NCI-H2196 treated with DMSO at 0.1 percent for 48 hours (cell line): Measurements from ENCODE around the gene TM2D1.
"Not testable (repeated sequence)": the region's sequence is repeated elsewhere in the genome, so short reads cannot be mapped to it uniquely, and the experiment has no call there.

Source experiments
- DNase-seq: peaks from one replicate; lab custom pipeline; 2025; ENCODE audit not compliant: unreplicated experiment; lab: John Stamatoyannopoulos, UW

Gene TM2D1

DNA sequence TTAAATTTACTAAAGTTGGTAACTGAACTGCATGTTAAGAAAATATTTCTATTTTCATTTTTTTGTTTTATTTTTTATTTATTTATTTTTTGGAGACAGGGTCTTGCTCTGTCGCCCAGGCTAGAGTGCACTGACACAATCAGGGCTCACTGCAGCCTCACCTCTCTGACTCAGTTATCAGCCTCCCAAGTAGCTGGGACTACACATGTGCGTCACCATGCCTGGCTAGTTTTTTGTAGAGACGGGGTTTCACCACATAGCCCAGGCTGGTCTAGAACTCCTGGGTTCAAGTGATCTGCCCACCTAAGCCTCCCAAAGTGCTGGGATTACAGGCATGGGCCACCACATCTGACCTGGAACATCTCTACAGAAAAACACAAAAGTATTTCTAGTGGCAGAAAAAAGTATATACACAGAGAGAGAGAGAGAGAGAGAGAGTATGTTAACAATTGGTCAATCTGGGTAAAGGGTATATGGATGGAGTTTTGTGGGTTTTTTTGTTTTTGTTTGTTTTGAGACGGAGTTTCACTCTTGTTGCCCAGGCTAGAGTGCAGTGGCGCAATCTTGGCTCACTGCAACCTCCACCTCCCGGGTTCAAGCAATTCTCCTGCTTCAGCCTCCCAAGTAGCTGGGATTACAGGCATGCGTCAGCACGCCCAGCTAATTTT, 5.8 kb downstream of the TM2D1 start:
- DNase-seq, result not testable (repeated sequence)

DNA sequence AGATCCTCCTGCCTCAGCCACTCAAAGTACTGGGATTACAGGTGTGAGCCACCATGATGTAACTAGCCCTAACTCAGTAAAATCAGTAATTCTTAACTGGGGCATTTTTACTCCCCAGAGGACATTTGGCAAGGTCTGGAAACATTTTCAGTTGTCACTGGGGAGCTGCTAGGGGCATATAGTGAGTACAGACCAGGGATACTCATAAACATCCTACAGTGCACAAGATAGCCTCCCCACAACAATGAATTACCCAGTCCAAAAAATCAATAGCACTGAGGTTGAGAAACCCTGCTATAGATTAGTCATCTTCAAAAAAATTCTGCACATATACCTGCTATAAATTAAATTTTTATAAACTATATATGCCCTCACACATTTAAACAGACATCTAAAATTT, 13.0 kb downstream of the TM2D1 start:
- no peak for DNase-seq

DNA sequence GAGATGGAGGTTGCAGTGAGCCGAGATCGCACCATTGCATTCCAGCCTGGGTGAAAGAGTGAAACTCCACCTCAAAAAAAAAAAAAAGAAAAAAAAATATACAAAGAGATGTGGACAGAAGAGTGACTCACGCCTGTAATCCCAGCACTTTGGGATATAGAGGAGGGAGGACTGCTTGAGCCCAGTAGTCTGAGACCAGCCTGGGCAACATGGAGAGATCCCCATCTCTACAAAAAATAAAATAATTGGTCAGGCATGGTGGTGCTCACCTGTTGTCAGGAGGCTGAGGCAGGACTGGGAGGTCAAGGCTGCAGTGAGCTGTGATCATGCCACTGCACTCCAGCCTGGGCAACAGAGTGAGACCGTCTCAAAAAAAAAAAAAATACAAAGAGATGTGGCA, 13.7 kb downstream of the TM2D1 start:
- not testable (repeated sequence) for DNase-seq

DNA sequence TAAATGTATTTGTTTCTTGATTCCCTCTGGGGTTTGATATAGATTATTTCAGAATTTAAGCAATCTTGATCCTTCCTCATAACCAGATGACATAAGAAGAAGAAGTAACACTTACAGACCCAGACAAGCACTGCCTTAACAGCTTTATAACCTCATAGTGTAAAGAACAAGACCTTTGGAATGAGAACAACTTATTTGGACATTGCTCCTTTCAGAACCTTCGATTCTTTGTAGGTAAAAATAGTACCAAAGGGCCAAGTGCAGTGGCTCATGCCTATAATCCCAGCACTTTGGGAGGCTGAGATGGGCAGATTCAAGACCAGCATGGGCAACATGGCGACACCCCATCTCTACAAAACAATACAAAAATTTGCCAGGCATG, 15.0 kb downstream of the TM2D1 start:
- DNase-seq, result no peak

DNA sequence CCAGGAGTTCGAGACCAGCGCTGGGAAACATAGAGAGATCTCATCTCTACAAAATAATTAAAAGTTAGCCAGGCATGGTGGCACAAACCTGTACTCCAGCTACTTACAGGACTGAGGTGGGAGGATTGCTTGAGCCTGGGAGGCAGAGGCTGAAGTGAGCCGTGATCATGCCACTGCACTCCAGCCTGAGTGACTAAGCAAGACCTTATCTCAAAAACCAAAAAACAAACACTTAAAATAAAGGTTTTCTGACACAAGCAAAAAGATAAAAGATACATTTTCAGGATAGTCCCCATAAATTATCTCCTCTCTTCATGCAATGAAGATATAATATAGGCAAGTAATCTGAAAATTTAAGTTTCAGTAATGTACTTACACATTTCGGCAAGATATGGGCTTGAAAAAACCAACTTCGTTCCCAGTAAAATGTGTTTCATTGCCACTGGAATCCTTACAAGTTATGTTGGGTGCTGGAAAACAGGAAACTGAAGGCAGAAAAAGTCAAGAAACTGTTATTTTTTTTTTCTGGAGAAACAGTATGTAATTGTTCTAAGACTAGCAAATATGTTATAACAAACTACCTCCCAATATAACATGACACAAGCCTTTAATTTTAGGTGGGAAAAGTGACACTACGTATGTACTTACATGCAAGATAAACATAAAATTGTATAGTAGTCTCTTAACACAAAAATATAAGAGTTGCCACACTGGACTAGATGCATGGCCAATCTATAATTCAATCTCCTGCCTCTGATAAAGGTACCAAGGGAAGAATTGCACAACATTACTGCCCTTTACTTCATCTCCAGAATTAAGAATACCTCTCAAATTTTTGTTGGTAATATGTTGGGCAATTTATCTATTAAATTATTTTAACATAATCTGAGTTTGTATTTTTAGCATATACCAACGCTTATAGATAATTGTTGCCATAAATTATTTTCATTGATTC, 15.7 kb downstream of the TM2D1 start:
- DNase-seq, result no peak

DNA sequence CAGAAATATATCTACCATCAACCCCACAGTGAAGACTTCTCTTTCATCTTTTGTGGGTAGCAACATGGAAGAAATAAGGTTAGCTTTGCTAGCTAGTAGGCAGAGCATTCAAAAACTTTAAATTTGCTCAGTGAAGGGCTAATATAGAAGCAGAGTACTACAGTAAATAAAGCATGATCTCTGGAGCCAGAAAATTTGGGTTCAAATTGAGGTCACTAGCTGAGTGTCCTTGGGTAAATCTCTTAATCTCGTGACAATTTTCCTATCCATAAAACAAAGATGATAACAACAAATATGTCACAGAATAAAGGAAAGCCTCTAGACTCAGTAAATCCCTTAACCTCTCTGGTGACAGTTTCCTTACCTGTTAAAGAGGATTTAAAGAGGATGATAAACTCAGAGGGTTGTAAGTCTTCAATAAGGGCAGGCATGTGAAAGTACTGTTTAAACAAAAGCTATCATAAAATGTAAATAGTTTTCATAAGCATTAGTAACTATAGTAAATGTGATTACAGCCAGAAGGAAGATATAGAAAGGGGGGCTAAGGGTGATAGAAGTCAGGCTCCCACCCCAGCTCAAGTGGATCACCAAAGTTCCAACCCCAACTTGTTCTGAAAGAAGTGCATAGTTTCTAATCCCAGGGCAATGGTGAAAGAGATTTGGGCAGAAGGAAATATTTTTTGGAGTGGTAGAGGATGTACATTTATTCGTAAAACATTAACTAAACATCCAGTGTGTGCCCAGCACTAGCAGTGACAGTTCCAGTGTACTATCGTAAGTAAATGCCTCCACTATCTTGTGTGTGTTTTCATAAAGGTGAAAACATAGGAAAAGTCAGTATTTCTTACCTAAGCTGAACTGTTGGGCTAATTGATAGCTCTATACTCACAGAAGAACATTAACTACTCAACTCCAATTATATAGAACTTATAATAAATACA, 24.8 kb downstream of the TM2D1 start:
- no peak for DNase-seq

DNA sequence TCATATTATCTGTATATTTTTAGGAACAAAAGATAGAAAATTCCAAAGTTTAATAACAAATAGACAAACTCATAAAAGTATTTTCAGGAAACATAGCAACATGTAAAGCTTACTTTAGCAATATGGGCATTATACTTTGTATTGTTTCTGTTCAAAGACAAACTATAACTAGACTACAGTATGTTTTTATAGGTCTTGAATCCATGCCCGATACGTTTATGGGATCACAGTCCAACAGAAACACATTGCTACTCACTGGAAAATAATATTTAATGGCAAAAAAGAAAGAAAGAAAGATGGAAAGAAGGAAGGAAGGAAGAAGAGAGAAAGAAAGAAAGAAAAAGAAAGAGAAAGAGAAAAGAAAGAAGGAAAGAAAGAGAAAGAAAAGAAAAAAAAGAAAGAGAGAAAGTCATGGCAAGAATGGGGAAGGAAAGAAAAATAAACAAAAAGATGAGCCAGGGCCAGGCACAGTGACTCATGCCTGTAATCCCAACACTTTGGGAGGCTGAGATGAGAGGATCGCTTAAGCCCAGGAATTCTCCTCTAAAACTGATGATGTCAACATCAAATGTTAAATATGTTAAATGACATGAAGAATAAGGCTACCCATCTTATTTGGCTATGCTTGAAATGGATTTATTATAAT, 32.7 kb downstream of the TM2D1 start:
- DNase-seq, result no peak

DNA sequence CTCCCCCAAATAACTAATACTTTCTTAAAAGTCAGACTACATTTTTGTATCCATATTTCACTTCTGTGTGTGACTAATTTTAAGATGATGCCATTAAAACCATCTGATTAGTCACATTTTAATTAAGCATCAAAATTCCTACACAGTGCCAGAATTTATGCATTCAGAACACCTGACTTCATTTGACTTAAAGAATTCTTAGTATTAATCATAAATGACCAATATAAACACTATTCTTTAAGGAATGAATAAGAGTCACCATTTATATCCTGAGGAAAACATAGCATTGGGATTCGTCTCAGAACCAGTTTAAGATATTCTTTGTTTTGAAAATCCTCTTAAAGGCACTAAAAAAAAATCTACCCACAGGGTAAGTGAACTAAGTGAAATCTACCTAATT, 37.0 kb downstream of the TM2D1 start:
- no peak for DNase-seq

DNA sequence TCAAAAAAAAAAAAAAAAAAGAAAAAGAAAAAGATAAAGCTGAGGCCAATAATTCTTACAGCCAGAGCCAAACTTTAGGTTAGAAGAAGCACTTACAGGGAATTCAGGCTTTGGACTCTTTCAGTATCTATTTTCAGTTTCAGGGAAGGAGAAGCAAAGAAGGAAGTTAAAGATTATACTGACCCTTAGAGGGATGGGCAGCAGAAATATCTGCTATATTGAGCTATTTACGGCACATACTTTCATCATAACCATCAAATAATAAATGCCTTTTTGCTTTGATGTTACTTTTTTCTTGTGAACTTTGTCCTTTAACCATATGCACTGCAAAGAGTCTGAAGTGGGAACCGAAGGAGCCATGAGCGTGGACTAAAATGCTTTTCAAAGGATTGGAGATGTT, 42.0 kb downstream of the TM2D1 start:
- no peak for DNase-seq

DNA sequence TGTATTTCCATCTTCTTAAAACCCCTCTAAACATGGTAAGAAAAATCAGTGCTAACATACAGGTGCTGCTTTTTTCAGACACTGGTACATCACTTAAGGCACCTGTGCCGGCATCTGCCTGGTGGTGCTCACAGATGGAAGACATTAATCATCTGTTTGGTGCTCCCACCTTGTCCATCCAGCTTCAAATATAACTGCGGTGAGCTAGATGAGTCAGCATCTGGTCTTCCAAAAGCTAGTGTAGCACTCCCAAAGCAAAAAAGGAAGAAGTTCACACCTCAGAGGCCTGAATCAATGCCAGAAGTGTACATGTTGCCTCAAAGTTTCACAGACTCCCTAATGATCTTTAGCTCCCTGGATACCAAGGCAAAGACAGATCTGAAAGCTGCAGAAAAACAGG, 44.4 kb downstream of the TM2D1 start:
- DNase-seq, result no peak

DNA sequence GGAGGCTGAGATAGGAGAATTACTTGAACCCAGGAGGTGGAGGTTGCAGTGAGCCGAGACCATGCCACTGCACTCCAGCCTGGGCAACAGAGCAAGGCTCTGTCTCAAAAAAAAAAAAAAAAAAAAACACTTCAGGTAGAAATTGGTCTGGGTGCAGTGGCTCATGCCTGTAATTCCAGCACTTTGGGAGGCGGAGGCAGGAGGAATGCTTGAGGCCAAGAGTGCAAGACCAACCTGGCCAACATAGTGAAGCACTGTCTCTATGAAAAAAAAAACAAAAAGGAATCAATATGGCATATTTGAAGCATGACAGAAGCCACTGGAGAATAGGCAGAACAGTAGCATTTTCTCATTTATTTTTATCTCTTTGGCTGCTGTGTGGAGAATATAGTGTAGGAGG, 48.1 kb downstream of the TM2D1 start:
- DNase-seq, result not testable (repeated sequence)

DNA sequence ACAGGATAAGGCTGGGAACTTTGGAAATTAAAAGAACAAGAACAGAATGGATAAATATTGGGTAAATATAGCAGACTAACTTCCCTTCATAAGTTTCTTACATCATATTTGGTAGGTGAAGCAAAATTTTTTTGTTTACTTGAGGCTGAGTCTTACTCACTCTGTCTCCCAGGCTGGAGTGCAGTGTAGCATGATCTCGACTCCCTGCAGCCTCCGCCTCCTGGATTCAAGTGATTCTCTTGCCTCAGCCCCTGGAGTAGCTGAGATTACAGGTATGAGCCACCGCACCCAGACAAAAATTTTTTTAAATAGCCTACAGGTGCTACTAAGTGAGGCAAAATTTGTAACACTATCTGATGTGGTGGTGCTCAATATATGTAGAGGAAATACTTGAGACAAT, 50.7 kb downstream of the TM2D1 start:
- no peak for DNase-seq

DNA sequence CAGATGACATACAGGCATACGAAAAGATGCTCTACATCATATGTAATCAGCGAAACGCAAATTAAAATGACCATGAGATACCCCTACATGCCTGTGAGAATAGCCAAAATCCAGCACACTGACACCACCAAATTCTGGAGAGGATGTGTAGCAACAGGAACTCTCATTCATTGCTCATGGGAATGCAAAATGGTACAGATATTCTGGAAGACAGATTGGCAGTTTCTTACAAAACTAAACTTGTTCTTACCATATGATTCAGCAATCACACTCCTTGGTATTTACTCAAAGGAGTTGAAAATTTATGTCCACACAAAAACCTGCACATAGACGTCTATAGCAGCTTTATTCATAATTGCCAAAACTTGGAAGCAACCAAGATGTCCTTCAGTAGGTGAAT, 52.6 kb downstream of the TM2D1 start:
- no peak for DNase-seq

DNA sequence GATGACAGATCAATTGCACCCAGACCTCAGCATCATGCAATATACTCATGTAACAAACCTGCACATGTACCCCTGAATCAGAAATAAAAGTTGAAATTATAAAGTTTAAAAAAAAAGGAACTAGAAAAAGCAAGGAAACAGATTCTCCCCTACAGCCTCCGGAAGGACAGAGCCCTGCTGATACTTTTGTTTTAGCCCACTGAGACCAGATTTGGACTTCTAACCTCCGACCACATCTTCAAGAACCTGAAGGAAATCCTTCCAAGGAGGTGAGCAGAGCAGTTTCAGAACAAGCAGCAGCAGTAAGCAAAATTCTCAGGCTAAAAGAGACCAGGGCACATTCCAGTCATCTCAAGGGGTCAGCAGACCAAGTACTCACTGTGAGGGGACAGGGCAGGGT, 54.5 kb downstream of the TM2D1 start:
- no peak for DNase-seq

DNA sequence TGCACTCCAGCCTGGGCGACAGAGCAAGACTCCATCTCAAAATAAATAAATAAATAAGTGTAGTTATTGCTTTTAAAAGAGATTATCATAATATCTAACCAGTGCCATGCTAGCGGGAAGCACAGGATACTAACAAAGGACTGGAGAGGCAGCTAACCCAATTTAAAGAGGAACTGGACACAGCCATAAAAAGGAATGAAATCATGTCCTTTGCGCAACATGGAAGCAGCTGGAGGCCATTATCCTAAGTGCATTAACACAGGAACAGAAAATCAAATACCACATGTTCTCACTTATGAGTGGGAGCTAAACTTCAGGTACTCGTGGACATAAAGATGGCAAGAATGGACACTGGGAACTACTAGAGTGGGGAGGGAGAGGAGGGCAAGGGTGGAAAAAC, 54.9 kb downstream of the TM2D1 start:
- no peak for DNase-seq

DNA sequence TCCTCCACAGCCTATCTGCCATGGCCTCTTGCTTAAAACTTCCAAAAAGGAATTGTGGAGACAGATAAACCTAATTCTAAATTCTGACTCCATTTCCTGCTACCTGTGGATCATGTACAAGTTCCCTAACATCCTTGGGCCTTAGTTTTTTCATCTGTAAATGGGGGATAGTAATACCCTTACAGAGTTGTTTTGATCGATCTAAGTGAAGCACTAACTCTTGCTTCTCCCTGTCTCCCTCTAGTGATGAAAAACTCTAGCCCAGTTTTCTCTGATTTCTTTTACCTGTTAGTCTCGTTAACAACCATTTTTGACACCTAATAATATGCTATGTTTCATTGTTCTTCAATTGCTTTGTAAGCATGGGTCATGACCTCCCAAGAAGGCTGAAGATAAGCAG, 65.9 kb downstream of the TM2D1 start:
- no peak for DNase-seq

DNA sequence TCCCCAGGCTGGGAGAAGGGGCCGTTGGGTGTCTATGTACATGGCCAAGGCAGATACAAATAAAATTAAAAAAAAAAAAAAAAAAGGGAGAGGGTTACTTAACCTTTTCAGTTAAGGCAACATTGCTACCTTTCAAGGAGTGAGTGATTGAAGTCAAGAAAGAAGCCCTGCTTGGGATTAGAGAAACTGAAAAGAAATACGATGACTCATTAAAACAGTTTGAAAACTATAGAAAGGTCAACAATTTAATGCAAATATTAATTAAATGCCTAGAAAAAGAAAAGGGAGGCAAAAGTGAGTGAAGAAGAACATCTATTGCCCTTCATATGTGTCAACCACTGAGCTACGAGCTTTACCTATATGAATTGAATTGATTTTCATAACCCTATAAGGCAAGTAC, 69.5 kb downstream of the TM2D1 start:
- no peak for DNase-seq

DNA sequence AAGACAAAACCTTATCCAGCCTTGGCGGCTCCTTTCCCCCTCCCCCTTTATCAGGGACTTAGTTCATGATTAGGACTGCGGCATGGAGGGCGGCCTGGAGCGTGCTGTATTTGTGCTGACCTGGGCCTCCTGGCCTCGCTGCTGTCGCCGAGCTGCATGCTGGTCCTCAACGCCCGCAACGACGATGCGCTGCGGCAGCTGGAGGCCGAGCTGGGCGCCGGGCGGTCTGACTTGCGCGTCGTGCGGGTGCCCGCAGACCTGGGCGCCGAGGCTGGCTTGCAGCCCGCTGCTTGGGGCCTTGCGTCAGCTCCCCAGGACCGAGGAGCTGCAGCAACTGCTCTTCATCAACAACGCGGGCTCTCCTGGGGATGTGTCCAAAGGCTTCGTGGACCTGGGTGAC, 70.9 kb downstream of the TM2D1 start:
- DNase-seq, result no peak

DNA sequence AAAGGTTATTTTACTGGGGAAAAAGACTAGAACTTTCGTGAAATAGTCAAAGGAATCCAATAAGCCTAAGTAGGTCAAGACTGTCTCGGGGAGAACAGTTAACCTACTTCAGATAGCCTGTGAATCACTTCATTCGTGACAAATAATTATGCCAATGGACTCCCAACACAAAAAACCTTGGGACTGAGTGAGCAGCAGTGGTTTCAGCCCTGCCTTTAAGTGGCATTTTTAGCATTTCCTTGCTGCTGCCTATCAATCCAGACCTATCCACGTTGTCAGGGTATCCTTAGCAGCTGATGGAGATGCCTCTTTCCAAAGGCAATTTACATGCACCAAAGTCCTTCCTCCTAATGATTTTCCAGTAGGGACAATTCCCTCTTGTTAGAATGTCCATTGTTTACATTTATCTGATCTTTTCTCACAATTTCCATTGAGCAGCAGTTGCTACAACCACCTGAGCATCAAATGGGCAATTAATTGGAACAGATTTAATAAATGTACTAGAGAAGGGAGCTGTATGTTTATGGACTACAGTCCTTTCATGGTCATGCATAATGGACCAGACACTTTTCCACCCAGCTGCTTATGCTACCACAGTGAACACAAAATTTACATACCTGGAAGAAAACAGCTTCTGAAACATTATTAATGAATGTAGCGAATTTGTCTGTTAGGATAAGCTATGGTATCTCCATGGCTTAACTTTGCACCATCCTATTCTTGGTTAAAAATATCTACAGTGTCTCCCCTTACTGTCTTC, 75.8 kb downstream of the TM2D1 start:
- DNase-seq, result no peak

DNA sequence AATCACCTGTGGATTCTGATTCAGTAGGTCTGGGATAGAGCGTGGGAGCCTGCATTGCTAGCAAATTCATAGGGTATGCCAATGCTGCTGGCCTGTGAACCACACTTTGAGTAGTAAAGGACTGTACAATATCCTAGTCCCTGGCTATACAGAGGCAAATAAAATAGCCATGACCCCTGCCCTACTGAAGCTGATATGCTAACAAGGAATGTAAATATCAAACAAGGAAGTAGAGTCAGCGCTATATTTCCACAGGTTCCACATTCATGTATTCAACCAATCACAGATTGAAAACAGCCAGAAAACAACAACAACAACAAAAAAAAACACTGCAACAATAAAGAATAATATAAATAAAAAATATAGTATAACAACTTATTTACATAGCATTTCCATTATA, 77.8 kb downstream of the TM2D1 start:
- no peak for DNase-seq
